Keratinocyte (primary cell): ENCODE data around the gene HSF5. TPM values are rescaled to one million over a fixed set of nuclear protein-coding genes. Genes with fewer than 3 reads are reported as not detected.

ENCODE experiments used
- DNase-seq: peaks from one replicate; pipeline ENCODE4 v3.0.0-alpha.2; 2011; ENCODE audit warnings: low read depth, missing footprints, low spot score
- FAIRE-seq: peaks from 2 replicates; lab custom pipeline; 2011; peaks lifted over from hg19 to GRCh38; lab: Jason Lieb, UNC
- H2AFZ ChIP-seq: 2 replicates; pipeline ENCODE4 v1.6.0; 2012; ENCODE audit warnings: low read length, control low read depth, inconsistent platforms; ENCODE audit not compliant: control insufficient read depth
- H3K27ac ChIP-seq: 2 replicates; pipeline ENCODE4 v1.5.1; 2011; ENCODE audit warnings: low read length; ENCODE audit not compliant: control insufficient read depth, insufficient read depth
- H3K27me3 ChIP-seq: 3 replicates; pipeline ENCODE4 v1.6.0; 2011; ENCODE audit warnings: low read length; ENCODE audit not compliant: control insufficient read depth, insufficient read depth; ENCODE audit errors: extremely low read depth
- H3K36me3 ChIP-seq, 2 experiments: 2 replicates in 1 of 2; 3 replicates in 1 of 2; pipeline ENCODE4 v1.5.1; 2011; ENCODE audit warnings: low read length in 2 of 2, mild to moderate bottlenecking in 1 of 2; ENCODE audit not compliant: control insufficient read depth in 2 of 2, insufficient read depth in 2 of 2; ENCODE audit errors: extremely low read depth in 1 of 2
- H3K4me1 ChIP-seq: 3 replicates; pipeline ENCODE4 v1.5.1; 2011; ENCODE audit warnings: low read length; ENCODE audit not compliant: control insufficient read depth, insufficient read depth; ENCODE audit errors: extremely low read depth
- H3K4me2 ChIP-seq: 3 replicates; pipeline ENCODE4 v1.6.0; 2011; ENCODE audit warnings: low read depth, low read length; ENCODE audit not compliant: control insufficient read depth, insufficient read depth; ENCODE audit errors: extremely low read depth
- H3K4me3 ChIP-seq, 3 experiments: fragments of 200-600 bp in 1 of 3; sonication (generic) in 1 of 3; 2 replicates in 2 of 3; 3 replicates in 1 of 3; pipeline ENCODE4 v1.5.1; 2011 to 2016; ENCODE audit warnings: low read length in 3 of 3, mild to moderate bottlenecking in 3 of 3, control low read depth in 2 of 3, inconsistent platforms in 1 of 3, low read depth in 1 of 3, mixed read lengths in 1 of 3, mixed run types in 1 of 3, moderate library complexity in 1 of 3; ENCODE audit not compliant: control insufficient read depth in 2 of 3, insufficient read depth in 2 of 3; ENCODE audit errors: extremely low read depth in 1 of 3
- H3K79me2 ChIP-seq: 2 replicates; pipeline ENCODE4 v1.6.0; 2012; ENCODE audit warnings: low read length; ENCODE audit not compliant: control insufficient read depth, insufficient read depth
- H3K9ac ChIP-seq: 3 replicates; pipeline ENCODE4 v1.6.0; 2011; ENCODE audit warnings: low read length; ENCODE audit not compliant: control insufficient read depth, insufficient read depth; ENCODE audit errors: extremely low read depth
- H3K9me1 ChIP-seq: 3 replicates; pipeline ENCODE4 v1.6.0; 2011; ENCODE audit warnings: low read length; ENCODE audit not compliant: control insufficient read depth, insufficient read depth; ENCODE audit errors: extremely low read depth
- H3K9me3 ChIP-seq: 2 replicates; pipeline ENCODE4 v1.5.1; 2012; ENCODE audit warnings: low read depth, low read length; ENCODE audit not compliant: control insufficient read depth
- H4K20me1 ChIP-seq: 3 replicates; pipeline ENCODE4 v1.6.0; 2011; ENCODE audit warnings: low read length; ENCODE audit not compliant: control insufficient read depth, insufficient read depth; ENCODE audit errors: extremely low read depth
- CTCF ChIP-seq, 3 experiments: IDR thresholded peaks in 1 of 3; conservative IDR thresholded peaks in 1 of 3; optimal IDR thresholded peaks in 1 of 3; 2 replicates in 2 of 3; 3 replicates in 1 of 3; pipeline versions ENCODE3 to v1.5.1; 2011; ENCODE audit warnings: low read length in 3 of 3, mild to moderate bottlenecking in 3 of 3, moderate library complexity in 2 of 3, control low read depth in 1 of 3, inconsistent platforms in 1 of 3; ENCODE audit not compliant: insufficient read depth in 2 of 3; ENCODE audit errors: extremely low read depth in 1 of 3
- EZH2 ChIP-seq: IDR thresholded peaks from one replicate; pipeline ENCODE4 v1.6.1; 2012; ENCODE audit warnings: inconsistent platforms, mild to moderate bottlenecking, low read length, moderate library complexity
- dilution Hi-C: fragments of 300-500 bp; cut with MboI; formaldehyde crosslinking; loops from one replicate; pipeline ENCODE4 v1.7.0; 2020; ENCODE audit warnings: low sequenced_read_pairs; ENCODE audit not compliant: extremely low pct_ligation_motif_present
- polyA minus RNA-seq, 3 experiments: library from RNA; depleted of rRNA, polyadenylated mRNA; stranded (reverse); fragments of >200 nt; gene quantifications; 1 replicate in 1 of 3; 2 replicates in 1 of 3; 3 replicates in 1 of 3; pipeline ENCODE4 v1.2.3, GENCODE V29; 2011
- polyA plus RNA-seq, 5 experiments: library from polyadenylated mRNA; depleted of rRNA in 3 of 5; stranded (reverse) in 3 of 5; stranded (forward) in 1 of 5; unstranded in 1 of 5; fragments of >200 nt; gene quantifications; 1 replicate in 1 of 5; 2 replicates in 3 of 5; 3 replicates in 1 of 5; pipeline versions ENCODE4 v1.2.1 to v1.2.3, GENCODE V29; 2011 to 2012; ENCODE audit warnings: missing spikeins in 2 of 5, low read depth in 1 of 5, low replicate concordance in 1 of 5

The HSF5 gene
- polyA plus RNA-seq (0.01 TPM in 1 of 3 replicates, not detected in the others), polyA minus RNA-seq (not detected in 3 replicates)
- polyA plus RNA-seq (2011; ENCODE audit: low read depth): not detected
- polyA plus RNA-seq (2011; cell fraction: cytosol; rRNA removed): not detected in 2 replicates
- not detected in 2 replicates for polyA plus RNA-seq (2011; cell fraction: nucleus; rRNA removed)
- polyA plus RNA-seq (2012; ENCODE audit: low replicate concordance): not detected in 2 replicates
- not detected for polyA minus RNA-seq (2011; cell fraction: cytosol; rRNA and poly(A)+ RNA removed)
- not detected in 2 replicates for polyA minus RNA-seq (2011; cell fraction: nucleus; rRNA and poly(A)+ RNA removed)

- no peak for TF ChIP-seq CTCF (optimal IDR thresholded peaks at IDR 0.05 in 1 of 3, IDR thresholded peaks at IDR 0.05 in 1 of 3, conservative IDR thresholded peaks at IDR 0.05 in 1 of 3; ENCODE audit: extremely low read depth in 1 of 3, insufficient read depth in 2 of 3, low read length in 3 of 3)
- no peak for TF ChIP-seq EZH2
- Histone ChIP-seq H3K9me3 (no peaks in the 10 kb centered on the region), H3K4me1 (no peaks in the 10 kb centered on the region), H3K36me3 (peaks cover 7 to 13% of the 10 kb centered on the region in 2 experiments), H3K4me2 (no peak within 1 kb of the TSS), H3K79me2 (no peaks in the 10 kb centered on the region), H3K27ac (no peak within 1 kb of the TSS), H4K20me1 (no peaks in the 10 kb centered on the region), H3K9ac (no peak within 1 kb of the TSS), H3K27me3 (no peaks in the 10 kb centered on the region), H3K4me3 (no peak within 1 kb of the TSS), H2AFZ (no peak within 1 kb of the TSS), H3K9me1 (no peaks in the 10 kb centered on the region)
- DNase-seq: no peak
- dilution Hi-C loops: no loop called here
- no peak for FAIRE-seq
These were observed at the start of gene HSF5 for GRCh38 chr17:58487589-58488427. TSS of gene HSF5 (minus strand) at chr17:58488408. CDS start at chr17:58488274, 134 bp downstream.

- Histone ChIP-seq H3K4me1 (peaks cover 2% of the 10 kb centered on the region), H2AFZ (no peak overlapping the region), H3K4me3 (no peak overlapping the region), H3K9me3 (no peaks in the 10 kb centered on the region), H3K36me3 (no peaks in the 10 kb centered on the region), H3K79me2 (no peaks in the 10 kb centered on the region), H3K27ac (no peak overlapping the region), H4K20me1 (no peaks in the 10 kb centered on the region), H3K27me3 (peaks cover 16% of the 10 kb centered on the region), H3K9me1 (no peaks in the 10 kb centered on the region), H3K4me2 (no peak overlapping the region), H3K9ac (no peak overlapping the region)
- dilution Hi-C loops: no loop called here
- no peak for TF ChIP-seq EZH2
- TF ChIP-seq CTCF (optimal IDR thresholded peaks at IDR 0.05 in 1 of 3, IDR thresholded peaks at IDR 0.05 in 1 of 3, conservative IDR thresholded peaks at IDR 0.05 in 1 of 3; ENCODE audit: extremely low read depth in 1 of 3, insufficient read depth in 2 of 3, low read length in 3 of 3): no peak
- no peak for FAIRE-seq
- DNase-seq: no peak
These were observed 49.1 kb upstream of the HSF5 start for GRCh38 chr17:58537266-58537665.
